ENCODE measurements around the gene ADCK2. TPM values are rescaled to one million over a fixed set of nuclear protein-coding genes. Genes with fewer than 3 reads are reported as not detected.

The ADCK2 gene
- total and polyA plus RNA-seq, 10 of the 15 experiments (the other 5 are each of a cell fraction or from before 2014, with no cell fraction given): 0.52 to 19.4 (median 13.1) TPM

DNA sequence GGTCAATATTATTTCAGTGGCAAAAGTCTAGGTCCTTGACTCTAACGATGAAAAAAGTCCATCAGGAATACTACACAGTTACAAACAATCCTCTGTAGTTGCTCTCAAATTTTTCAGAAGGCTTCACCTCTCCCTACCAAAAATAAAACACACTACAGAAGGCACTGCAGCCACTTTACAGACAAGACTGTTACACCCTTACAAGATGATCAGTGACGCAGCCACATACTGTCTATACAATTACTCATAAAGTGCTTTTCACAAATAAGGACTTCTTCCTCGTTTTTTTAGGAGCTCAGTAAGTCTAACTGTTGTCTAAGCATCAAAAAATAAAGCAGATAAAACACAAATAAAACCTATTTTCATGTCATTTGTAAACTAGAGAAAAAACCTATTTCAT, 50.8 kb downstream of the ADCK2 start (continued):
- TF ChIP-seq MTA3 (IDR thresholded peaks at IDR 0.05; ENCODE audit: borderline replicate concordance, low read length) (no peak), HDAC2 (IDR thresholded peaks at IDR 0.05) (no peak), TAF1 (IDR thresholded peaks at IDR 0.05; ENCODE audit: borderline replicate concordance, low read depth, low read length) (no peak), NFXL1 (IDR thresholded peaks at IDR 0.05; ENCODE audit: borderline replicate concordance) (no peak), SUZ12 (IDR thresholded peaks at IDR 0.05; ENCODE audit: unreplicated experiment) (no peak), ELK1 (IDR thresholded peaks at IDR 0.05; ENCODE audit: low read depth, low read length) (no peak), POLR2AphosphoS5 (IDR thresholded peaks at IDR 0.05; ENCODE audit: low read length) (no peak), KAT2A (conservative IDR thresholded peaks at IDR 0.05; ENCODE audit: control insufficient read depth, low read depth, low read length) (no peak), DPF2 (IDR thresholded peaks at IDR 0.05) (no peak)
- TF ChIP-seq, protein P1, sequence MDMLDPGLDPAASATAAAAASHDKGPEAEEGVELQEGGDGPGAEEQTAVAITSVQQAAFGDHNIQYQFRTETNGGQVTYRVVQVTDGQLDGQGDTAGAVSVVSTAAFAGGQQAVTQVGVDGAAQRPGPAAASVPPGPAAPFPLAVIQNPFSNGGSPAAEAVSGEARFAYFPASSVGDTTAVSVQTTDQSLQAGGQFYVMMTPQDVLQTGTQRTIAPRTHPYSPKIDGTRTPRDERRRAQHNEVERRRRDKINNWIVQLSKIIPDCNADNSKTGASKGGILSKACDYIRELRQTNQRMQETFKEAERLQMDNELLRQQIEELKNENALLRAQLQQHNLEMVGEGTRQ (IDR thresholded peaks at IDR 0.05; ENCODE audit: borderline replicate concordance, low read depth, low read length): no peak

- H3K9me3 ChIP-seq (replicated peaks; ENCODE audit: control insufficient read depth, insufficient read depth, low read length): no peaks in the 10 kb centered on the region
- H3K9ac ChIP-seq (ENCODE audit: control insufficient read depth, insufficient read depth, low read length): no peak overlapping the region
- TSS peak; percentile 6 for BruUV-seq (replicated peaks)
- no peak for TF ChIP-seq USF1 (IDR thresholded peaks at IDR 0.05; ENCODE audit: borderline replicate concordance, extremely low read length, insufficient read depth, low read depth, low read length)
- TF ChIP-seq KDM1A (IDR thresholded peaks at IDR 0.05; ENCODE audit: borderline replicate concordance): no peak
- H3K36me3 ChIP-seq (ENCODE audit: control insufficient read depth in 2 of 2, insufficient read depth in 2 of 2, low read length in 1 of 2): no peaks in the 10 kb centered on the region
- intact Hi-C loops (cut with micrococcal nuclease; ENCODE audit: unreplicated experiment) (no loop called here), in situ Hi-C loops (cut with MboI) (no loop called here)
- ATAC-seq (no peak), DNase-seq (ENCODE audit: low read depth, low spot score) (no peak), FAIRE-seq (no peak)
- WGBS (ENCODE audit: insufficient coverage, insufficient replicate concordance, low lambda C conversion rate, missing lambda C conversion rate): 93% methylated on average over 1 of the region's 1 CpG
- POLR2A ChIA-PET: no interaction called here
- no peak overlapping the region for H3K4me3 ChIP-seq
- RAD21 ChIA-PET (ENCODE audit: unreplicated experiment): no interaction called here
- no peaks in the 10 kb centered on the region for H3K79me2 ChIP-seq (ENCODE audit: control insufficient read depth, insufficient read depth, low read length)
- no peaks in the 10 kb centered on the region for H3K27me3 ChIP-seq (replicated peaks in 1 of 2; ENCODE audit: control insufficient read depth in 2 of 2, insufficient read depth in 2 of 2, low read length in 1 of 2)
- no peak overlapping the region for H3K4me2 ChIP-seq (ENCODE audit: control insufficient read depth, insufficient read depth)
- H3K4me1 ChIP-seq (ENCODE audit: control insufficient read depth, insufficient read depth, low read length): no peaks in the 10 kb centered on the region; the same call in 1 of the 2 replicates
- no peaks in the 10 kb centered on the region; the same call in 1 of the 2 replicates for H4K20me1 ChIP-seq (ENCODE audit: control insufficient read depth, insufficient read depth)
- H3K27ac ChIP-seq (ENCODE audit: control insufficient read depth, insufficient read depth): no peak overlapping the region
- no peak overlapping the region for H2AFZ ChIP-seq (ENCODE audit: control insufficient read depth, low read depth, low read length)
- SMC1A ChIA-PET (ENCODE audit: uncharacterized antibody, unreplicated experiment): interaction anchor here (0.6 kb wide), 1 partner anchor 182 kb away, joined by 4 read pairs; no protein-coding TSS in a partner anchor
- CTCF ChIA-PET: interaction anchor here (0.9 kb wide), 1 partner anchor 15 kb away, joined by 4 read pairs; no protein-coding TSS in a partner anchor
These were observed 52.0 kb downstream of the ADCK2 start for GRCh38 chr7:140724706-140725105.

Measured in GM12878 (cell line).